HCT116 (cell line): ENCODE measurements around the gene BRINP1. TPM values are rescaled to one million over a fixed set of nuclear protein-coding genes. Genes with fewer than 3 reads are reported as not detected.

Experiments
- ATAC-seq: fragments of 200-7000 bp; cut with Tn5 transposase; 2 replicates; pipeline ENCODE4 v1.9.1; 2020; ENCODE audit warnings: mild to moderate bottlenecking, moderate library complexity
- BruUV-seq: library from RNA; stranded (reverse); fragments of 400-500 nt; replicated peaks from 2 replicates; lab custom pipeline; 2021; lab: Mats Ljungman, UMichigan
- CTCF ChIA-PET: fragments of 300-600 bp; sonication (Branson Sonifier 250); formaldehyde crosslinking; loops from one replicate; lab custom pipeline; 2021; ENCODE audit warnings: antibody characterized with exemption; lab: Charles Lee
- POLR2A ChIA-PET: fragments of 300-600, 350-600 bp; sonication (Branson Sonifier 250); formaldehyde crosslinking; loops from one replicate; lab custom pipeline; 2021; ENCODE audit warnings: antibody characterized with exemption; lab: Charles Lee
- RAD21 ChIA-PET, 2 experiments: fragments of 300-600 bp; sonication (Branson Sonifier 250); formaldehyde crosslinking; loops; one replicate each; lab custom pipeline; 2023; ENCODE audit warnings: low total read pairs in 2 of 2; ENCODE audit not compliant: uncharacterized antibody in 2 of 2, unreplicated experiment in 2 of 2, low non-redundant PET in 1 of 2; lab: Charles Lee
- DNase-seq: peaks from one replicate; pipeline ENCODE4 v3.0.0-alpha.2; 2010; ENCODE audit warnings: low read depth, low spot score
- H2AFZ ChIP-seq: fragments of 200-600 bp; shearing (Covaris generic), sonication (generic); 2 replicates; pipeline ENCODE4 v1.6.1; 2017; ENCODE audit warnings: low read depth, mixed run types, mixed read lengths, antibody characterized with exemption, low read length; ENCODE audit not compliant: poor library complexity, severe bottlenecking
- H3K27ac ChIP-seq: 2 replicates; pipeline ENCODE4 v1.5.1; 2012; ENCODE audit warnings: low read depth, low read length
- H3K27me3 ChIP-seq: fragments of 200-600 bp; sonication (generic); 2 replicates; pipeline ENCODE4 v1.6.1; 2016; ENCODE audit warnings: mixed run types, low read length, mixed read lengths; ENCODE audit not compliant: insufficient read depth
- H3K36me3 ChIP-seq, 2 experiments: fragments of 200-500 bp in 1 of 2; fragments of 200-600 bp in 1 of 2; sonication (Bioruptor generic) in 1 of 2; sonication (generic) in 1 of 2; 2 replicates each; pipeline versions ENCODE4 v1.5.1 to v1.6.1; 2014 to 2016; ENCODE audit warnings: low read length in 2 of 2, inconsistent platforms in 1 of 2, mixed read lengths in 1 of 2, mixed run types in 1 of 2; ENCODE audit not compliant: insufficient read depth in 2 of 2, control insufficient read depth in 1 of 2
- H3K4me1 ChIP-seq, 2 experiments: fragments of 200-600 bp in 1 of 2; sonication (generic) in 1 of 2; 2 replicates each; pipeline versions ENCODE4 v1.5.1 to v1.6.1; 2012 to 2017; ENCODE audit warnings: low read length in 2 of 2, inconsistent platforms in 1 of 2, mild to moderate bottlenecking in 1 of 2, mixed read lengths in 1 of 2, mixed run types in 1 of 2, moderate library complexity in 1 of 2; ENCODE audit not compliant: insufficient read depth in 2 of 2, control insufficient read depth in 1 of 2
- H3K4me2 ChIP-seq: fragments of 200-600 bp; sonication (generic); 2 replicates; pipeline ENCODE4 v1.6.1; 2017; ENCODE audit warnings: mixed run types, low read length, mixed read lengths
- H3K4me3 ChIP-seq, 2 experiments: fragments of 200-600 bp in 1 of 2; sonication (generic) in 1 of 2; replicated peaks in 1 of 2; 2 replicates each; pipeline ENCODE4 v1.5.1; 2011 to 2016; ENCODE audit warnings: low read length in 2 of 2, control low read depth in 1 of 2, low read depth in 1 of 2, mild to moderate bottlenecking in 1 of 2, mixed read lengths in 1 of 2, mixed run types in 1 of 2
- H3K79me2 ChIP-seq: fragments of 200-600 bp; sonication (generic); 2 replicates; pipeline ENCODE4 v1.6.1; 2017; ENCODE audit warnings: mild to moderate bottlenecking, mixed run types, low read length, moderate library complexity, mixed read lengths; ENCODE audit not compliant: insufficient read depth
- H3K9ac ChIP-seq: fragments of 200-600 bp; sonication (generic); 2 replicates; pipeline ENCODE4 v1.6.1; 2016; ENCODE audit warnings: low read length, mixed read lengths
- H3K9me2 ChIP-seq: fragments of 200-600 bp; sonication (generic), shearing (Covaris generic); 2 replicates; pipeline ENCODE4 v1.6.1; 2017; ENCODE audit warnings: mixed run types, mild to moderate bottlenecking, moderate library complexity; ENCODE audit not compliant: insufficient read depth
- H3K9me3 ChIP-seq, 2 experiments: fragments of 200-500 bp in 1 of 2; fragments of 200-600 bp in 1 of 2; sonication (Bioruptor generic) in 1 of 2; sonication (generic) in 1 of 2; 2 replicates each; pipeline ENCODE4 v1.6.1; 2014 to 2017; ENCODE audit warnings: low read length in 2 of 2, mixed read lengths in 2 of 2, inconsistent platforms in 1 of 2, low read depth in 1 of 2, mild to moderate bottlenecking in 1 of 2, mixed run types in 1 of 2, moderate library complexity in 1 of 2; ENCODE audit not compliant: control insufficient read depth in 1 of 2, insufficient read depth in 1 of 2
- H4K20me1 ChIP-seq: fragments of 200-600 bp; sonication (generic), shearing (Covaris generic); 2 replicates; pipeline ENCODE4 v1.6.1; 2017; ENCODE audit warnings: mixed run types, mild to moderate bottlenecking, moderate library complexity; ENCODE audit not compliant: insufficient read depth
- ATF3 ChIP-seq: IDR thresholded peaks from 2 replicates; pipeline ENCODE4 v1.6.1; 2012
- CTCF ChIP-seq, 3 experiments: fragments of 200-600 bp in 1 of 3; sonication (generic) in 1 of 3; IDR thresholded peaks in 2 of 3; conservative IDR thresholded peaks in 1 of 3; 2 replicates each; pipeline ENCODE4 v1.5.1; 2012 to 2017; ENCODE audit warnings: low read depth in 2 of 3, low read length in 2 of 3, antibody characterized with exemption in 1 of 3, borderline replicate concordance in 1 of 3, control low read depth in 1 of 3, mild to moderate bottlenecking in 1 of 3, mixed read lengths in 1 of 3, mixed run types in 1 of 3, moderate library complexity in 1 of 3; ENCODE audit not compliant: insufficient read depth in 1 of 3
- ELF1 ChIP-seq: IDR thresholded peaks from 2 replicates; pipeline ENCODE4 v1.6.1; 2012; ENCODE audit warnings: low read depth, borderline replicate concordance
- EZH2phosphoT487 ChIP-seq: fragments of 200-600 bp; IDR thresholded peaks from 2 replicates; pipeline ENCODE4 v1.6.1; 2018; ENCODE audit warnings: antibody characterized with exemption, borderline replicate concordance
- FOSL1 ChIP-seq: IDR thresholded peaks from 2 replicates; pipeline ENCODE4 v1.6.1; 2012; ENCODE audit warnings: low read depth
- JUND ChIP-seq: IDR thresholded peaks from 2 replicates; pipeline ENCODE4 v1.6.1; 2012
- POLR2A ChIP-seq: IDR thresholded peaks from 2 replicates; pipeline ENCODE4 v1.7.0; 2011; ENCODE audit warnings: borderline replicate concordance; ENCODE audit not compliant: insufficient read depth, insufficient read length; ENCODE audit errors: extremely low read depth
- RAD21 ChIP-seq: IDR thresholded peaks from 2 replicates; pipeline ENCODE4 v1.6.1; 2012; ENCODE audit warnings: low read depth, mild to moderate bottlenecking
- SRF ChIP-seq: IDR thresholded peaks from 2 replicates; pipeline ENCODE4 v1.6.1; 2012; ENCODE audit warnings: low read depth
- TCF7L2 ChIP-seq: IDR thresholded peaks from 2 replicates; pipeline ENCODE4 v1.7.0; 2011; ENCODE audit warnings: borderline replicate concordance, inconsistent platforms; ENCODE audit not compliant: insufficient read depth, insufficient read length; ENCODE audit errors: extremely low read depth
- ZNF274 ChIP-seq: fragments of 200-500 bp; sonication (Bioruptor generic); IDR thresholded peaks from 2 replicates; pipeline ENCODE4 v1.6.1; 2014; ENCODE audit warnings: mild to moderate bottlenecking, low read depth, low read length, inconsistent platforms
- intact Hi-C: fragments of 100-400 bp; cut with micrococcal nuclease; formaldehyde crosslinking; loops from 2 replicates; pipeline ENCODE4 v1.10.0; 2022
- total RNA-seq: library from RNA; stranded (reverse); gene quantifications from one replicate; pipeline ENCODE4 v1.2.1, GENCODE V29; 2021; ENCODE audit not compliant: unreplicated experiment

Gene BRINP1
- total RNA-seq, 1 experiment from 2014 or later, result not detected

GRCh38 chr9:119224431-119224830, 144.8 kb downstream of the BRINP1 start:
- no peak for TF ChIP-seq EZH2phosphoT487
- no peak for TF ChIP-seq ATF3
- no peak for TF ChIP-seq RAD21
- TF ChIP-seq TCF7L2, result no peak
- no peaks in the 10 kb centered on the region for H4K20me1 ChIP-seq
- no peaks in the 10 kb centered on the region for H3K9me2 ChIP-seq
- RAD21 ChIA-PET, result no interaction called here
- no peaks in the 10 kb centered on the region for H3K79me2 ChIP-seq
- ATAC-seq, result no peak
- no peak overlapping the region for H2AFZ ChIP-seq
- peaks cover 0 to 12% of the 10 kb centered on the region in 2 experiments; a peak in 2 of 4 replicates for H3K9me3 ChIP-seq
- BruUV-seq, result no TSS peak
- POLR2A ChIA-PET, result no interaction called here
- no peak overlapping the region for H3K9ac ChIP-seq
- no peak overlapping the region for H3K27ac ChIP-seq
- intact Hi-C loops, result no loop called here
- H3K4me2 ChIP-seq, result no peak overlapping the region
- no peak for DNase-seq
- H3K36me3 ChIP-seq, result no peaks in the 10 kb centered on the region
- no peak overlapping the region for H3K4me3 ChIP-seq
- no peaks in the 10 kb centered on the region for H3K27me3 ChIP-seq
- H3K4me1 ChIP-seq, result no peaks in the 10 kb centered on the region
- CTCF ChIA-PET, result no interaction called here

GRCh38 chr9:119221276-119221675, 148.0 kb downstream of the BRINP1 start:
- no TSS peak for BruUV-seq
- no peaks in the 10 kb centered on the region for H3K4me1 ChIP-seq
- RAD21 ChIA-PET, result no interaction called here
- ATAC-seq, result no peak
- H3K9ac ChIP-seq, result no peak overlapping the region
- intact Hi-C loops, result no loop called here
- H3K79me2 ChIP-seq, result no peaks in the 10 kb centered on the region
- no peak for DNase-seq
- no peak overlapping the region for H3K4me2 ChIP-seq
- H3K9me3 ChIP-seq, result peaks cover 0 to 15% of the 10 kb centered on the region in 2 experiments; a peak in 2 of 4 replicates
- H3K36me3 ChIP-seq, result no peaks in the 10 kb centered on the region
- CTCF ChIA-PET, result no interaction called here
- POLR2A ChIA-PET, result no interaction called here
- H4K20me1 ChIP-seq, result no peaks in the 10 kb centered on the region
- no peak for TF ChIP-seq TCF7L2
- no peak for TF ChIP-seq EZH2phosphoT487
- TF ChIP-seq ZNF274, result no peak
- TF ChIP-seq CTCF (IDR thresholded peaks at IDR 0.05 in 2 of 3, conservative IDR thresholded peaks at IDR 0.05 in 1 of 3; ENCODE audit: borderline replicate concordance in 1 of 3, insufficient read depth in 1 of 3, low read depth in 2 of 3, low read length in 2 of 3), result no peak
- no peak for TF ChIP-seq POLR2A
- TF ChIP-seq JUND, result no peak
- TF ChIP-seq ATF3, result no peak
- TF ChIP-seq SRF, result no peak
- no peak for TF ChIP-seq RAD21
- TF ChIP-seq ELF1, result no peak
- no peak for TF ChIP-seq FOSL1
- no peaks in the 10 kb centered on the region for H3K9me2 ChIP-seq
- no peak overlapping the region for H3K27ac ChIP-seq
- no peak overlapping the region for H3K4me3 ChIP-seq
- H3K27me3 ChIP-seq, result no peaks in the 10 kb centered on the region
- no peak overlapping the region for H2AFZ ChIP-seq
